ENCODE data around the gene GRWD1.

The GRWD1 gene

GRCh38 chr19:48498595-48499311 lies 53.0 kb downstream of the GRWD1 start:
- 0 out of 3 replicates have a peak, but pooled peaks have one; percentile 15 for ATAC-seq

More at GRCh38 chr19:48498595-48499311, 53.0 kb downstream of the GRWD1 start:
- TF ChIP-seq ZNF565 (CRISPR knock-in tag; conservative IDR thresholded peaks at IDR 0.05; ENCODE audit: low read depth) (no peak), ISL1 (CRISPR knock-in tag; IDR thresholded peaks at IDR 0.05) (no peak), CSDC2 (CRISPR knock-in tag; IDR thresholded peaks at IDR 0.05) (no peak), ZNF8 (CRISPR knock-in tag; IDR thresholded peaks at IDR 0.05) (no peak), ESRRG (CRISPR knock-in tag; IDR thresholded peaks at IDR 0.05) (no peak), POU6F1 (CRISPR knock-in tag; IDR thresholded peaks at IDR 0.05; ENCODE audit: borderline replicate concordance, low read depth) (no peak), ZFP30 (CRISPR knock-in tag; IDR thresholded peaks at IDR 0.05) (no peak), CREB5 (CRISPR knock-in tag; IDR thresholded peaks at IDR 0.05; ENCODE audit: low read depth) (no peak), RARB (CRISPR knock-in tag; IDR thresholded peaks at IDR 0.05) (no peak), TCF4 (CRISPR knock-in tag; IDR thresholded peaks at IDR 0.05; ENCODE audit: borderline replicate concordance) (no peak), BACH2 (CRISPR knock-in tag; IDR thresholded peaks at IDR 0.05; ENCODE audit: borderline replicate concordance) (no peak), ZC3H10 (CRISPR knock-in tag; IDR thresholded peaks at IDR 0.05) (no peak), ZNF70 (CRISPR knock-in tag; IDR thresholded peaks at IDR 0.05) (no peak), OSR1 (CRISPR knock-in tag; IDR thresholded peaks at IDR 0.05) (no peak), PATZ1 (CRISPR knock-in tag; IDR thresholded peaks at IDR 0.05; ENCODE audit: borderline replicate concordance) (no peak), TOX (CRISPR knock-in tag; IDR thresholded peaks at IDR 0.05; ENCODE audit: borderline replicate concordance) (no peak), SNAI2 (CRISPR knock-in tag; IDR thresholded peaks at IDR 0.05) (no peak), CSRNP3 (CRISPR knock-in tag; IDR thresholded peaks at IDR 0.05) (no peak), PPARA (CRISPR knock-in tag; IDR thresholded peaks at IDR 0.05; ENCODE audit: borderline replicate concordance) (no peak), TSHZ2 (CRISPR knock-in tag; IDR thresholded peaks at IDR 0.05) (no peak)

Data from SK-N-SH treated with all-trans-retinoic acid at 6 μM for 48 hours (cell line).